ENCODE measurements around the gene SRSF7.
A peak's percentile ranks its signal among the peaks of the same experiment; 100 is the strongest.
"Not testable (repeated sequence)": the region's sequence is repeated elsewhere in the genome, so short reads cannot be mapped to it uniquely, and the experiment has no call there.

Gene SRSF7

GRCh38 chr2:38783586-38783985, 32.4 kb upstream of the SRSF7 start:
- Histone ChIP-seq H3K9me3 (ENCODE audit: control insufficient read depth, insufficient read depth, low read length) (no peaks in the 10 kb centered on the region), H3K36me3 (ENCODE audit: control insufficient read depth, insufficient read depth, low read length) (peaks cover 9% of the 10 kb centered on the region), H3K27me3 (ENCODE audit: control insufficient read depth, insufficient read depth, low read length) (no peaks in the 10 kb centered on the region), H3K27ac (ENCODE audit: low read depth, low read length) (no peak overlapping the region), H3K4me1 (ENCODE audit: control insufficient read depth, insufficient read depth, low read length) (no peaks in the 10 kb centered on the region), H3K4me3 (ENCODE audit: low read depth, low read length) (no peak overlapping the region), H3K9ac (ENCODE audit: low read depth, low read length) (no peak overlapping the region)

GRCh38 chr2:38778687-38779082, 27.5 kb upstream of the SRSF7 start:
- Histone ChIP-seq H3K4me3 (ENCODE audit: low read depth, low read length) (peak overlapping the region; percentile 80), H3K9ac (ENCODE audit: low read depth, low read length) (peak overlapping the region; percentile 71), H3K27ac (ENCODE audit: low read depth, low read length) (peak overlapping the region; percentile 48)

GRCh38 chr2:38776531-38776930, 25.4 kb upstream of the SRSF7 start:
- Histone ChIP-seq H3K27ac (ENCODE audit: low read depth, low read length) (no peak overlapping the region), H3K9me3 (ENCODE audit: control insufficient read depth, insufficient read depth, low read length) (no peaks in the 10 kb centered on the region), H3K4me3 (ENCODE audit: low read depth, low read length) (no peak overlapping the region), H3K27me3 (ENCODE audit: control insufficient read depth, insufficient read depth, low read length) (no peaks in the 10 kb centered on the region), H3K4me1 (ENCODE audit: control insufficient read depth, insufficient read depth, low read length) (no peaks in the 10 kb centered on the region), H3K9ac (ENCODE audit: low read depth, low read length) (no peak overlapping the region), H3K36me3 (ENCODE audit: control insufficient read depth, insufficient read depth, low read length) (peaks cover 6% of the 10 kb centered on the region)

More at GRCh38 chr2:38778687-38779082, 27.5 kb upstream of the SRSF7 start:
- H3K9me3 ChIP-seq (ENCODE audit: control insufficient read depth, insufficient read depth, low read length): no peaks in the 10 kb centered on the region
- no peaks in the 10 kb centered on the region for H3K27me3 ChIP-seq (ENCODE audit: control insufficient read depth, insufficient read depth, low read length)
- H3K36me3 ChIP-seq (ENCODE audit: control insufficient read depth, insufficient read depth, low read length): peaks cover 9% of the 10 kb centered on the region
- no peaks in the 10 kb centered on the region for H3K4me1 ChIP-seq (ENCODE audit: control insufficient read depth, insufficient read depth, low read length)

GRCh38 chr2:38775921-38776225, 24.7 kb upstream of the SRSF7 start:
- Histone ChIP-seq H3K36me3 (ENCODE audit: control insufficient read depth, insufficient read depth, low read length) (no peaks in the 10 kb centered on the region), H3K27me3 (ENCODE audit: control insufficient read depth, insufficient read depth, low read length) (no peaks in the 10 kb centered on the region), H3K27ac (ENCODE audit: low read depth, low read length) (no peak overlapping the region), H3K9ac (ENCODE audit: low read depth, low read length) (no peak overlapping the region), H3K9me3 (ENCODE audit: control insufficient read depth, insufficient read depth, low read length) (no peaks in the 10 kb centered on the region), H3K4me3 (ENCODE audit: low read depth, low read length) (no peak overlapping the region), H3K4me1 (ENCODE audit: control insufficient read depth, insufficient read depth, low read length) (no peaks in the 10 kb centered on the region)

- H3K9ac ChIP-seq (ENCODE audit: low read depth, low read length): no peak overlapping the region
Measured at GRCh38 chr2:38775097-38775920, 24.1 kb upstream of the SRSF7 start.

GRCh38 chr2:38771632-38772031, 20.5 kb upstream of the SRSF7 start:
- Histone ChIP-seq H3K27me3 (ENCODE audit: control insufficient read depth, insufficient read depth, low read length) (no peaks in the 10 kb centered on the region), H3K4me1 (ENCODE audit: control insufficient read depth, insufficient read depth, low read length) (no peaks in the 10 kb centered on the region), H3K4me3 (ENCODE audit: low read depth, low read length) (no peak overlapping the region), H3K9me3 (ENCODE audit: control insufficient read depth, insufficient read depth, low read length) (no peaks in the 10 kb centered on the region), H3K36me3 (ENCODE audit: control insufficient read depth, insufficient read depth, low read length) (no peaks in the 10 kb centered on the region), H3K9ac (ENCODE audit: low read depth, low read length) (no peak overlapping the region), H3K27ac (ENCODE audit: low read depth, low read length) (no peak overlapping the region)

More at GRCh38 chr2:38775097-38775920, 24.1 kb upstream of the SRSF7 start:
- H3K9me3 ChIP-seq (ENCODE audit: control insufficient read depth, insufficient read depth, low read length): no peaks in the 10 kb centered on the region
- H3K36me3 ChIP-seq (ENCODE audit: control insufficient read depth, insufficient read depth, low read length): no peaks in the 10 kb centered on the region
- H3K4me1 ChIP-seq (ENCODE audit: control insufficient read depth, insufficient read depth, low read length): no peaks in the 10 kb centered on the region
- H3K4me3 ChIP-seq (ENCODE audit: low read depth, low read length): no peak overlapping the region
- no peak overlapping the region for H3K27ac ChIP-seq (ENCODE audit: low read depth, low read length)
- no peaks in the 10 kb centered on the region for H3K27me3 ChIP-seq (ENCODE audit: control insufficient read depth, insufficient read depth, low read length)

GRCh38 chr2:38765551-38765950, 14.4 kb upstream of the SRSF7 start:
- Histone ChIP-seq H3K4me1 (ENCODE audit: control insufficient read depth, insufficient read depth, low read length) (no peaks in the 10 kb centered on the region), H3K36me3 (ENCODE audit: control insufficient read depth, insufficient read depth, low read length) (no peaks in the 10 kb centered on the region), H3K27me3 (ENCODE audit: control insufficient read depth, insufficient read depth, low read length) (no peaks in the 10 kb centered on the region), H3K9me3 (ENCODE audit: control insufficient read depth, insufficient read depth, low read length) (no peaks in the 10 kb centered on the region), H3K9ac (ENCODE audit: low read depth, low read length) (no peak overlapping the region), H3K27ac (ENCODE audit: low read depth, low read length) (no peak overlapping the region), H3K4me3 (ENCODE audit: low read depth, low read length) (no peak overlapping the region)

- Histone ChIP-seq H3K4me1 (ENCODE audit: control insufficient read depth, insufficient read depth, low read length) (no peaks in the 10 kb centered on the region), H3K36me3 (ENCODE audit: control insufficient read depth, insufficient read depth, low read length) (no peaks in the 10 kb centered on the region), H3K4me3 (ENCODE audit: low read depth, low read length) (no peak overlapping the region), H3K27ac (ENCODE audit: low read depth, low read length) (no peak overlapping the region), H3K27me3 (ENCODE audit: control insufficient read depth, insufficient read depth, low read length) (no peaks in the 10 kb centered on the region), H3K9me3 (ENCODE audit: control insufficient read depth, insufficient read depth, low read length) (no peaks in the 10 kb centered on the region), H3K9ac (ENCODE audit: low read depth, low read length) (no peak overlapping the region)
Measured at GRCh38 chr2:38765149-38765548, 14.0 kb upstream of the SRSF7 start.

- Histone ChIP-seq H3K27ac (ENCODE audit: low read depth, low read length) (no peak overlapping the region), H3K4me1 (ENCODE audit: control insufficient read depth, insufficient read depth, low read length) (no peaks in the 10 kb centered on the region), H3K9me3 (ENCODE audit: control insufficient read depth, insufficient read depth, low read length) (no peaks in the 10 kb centered on the region), H3K9ac (ENCODE audit: low read depth, low read length) (no peak overlapping the region), H3K27me3 (ENCODE audit: control insufficient read depth, insufficient read depth, low read length) (no peaks in the 10 kb centered on the region), H3K36me3 (ENCODE audit: control insufficient read depth, insufficient read depth, low read length) (no peaks in the 10 kb centered on the region), H3K4me3 (ENCODE audit: low read depth, low read length) (no peak overlapping the region)
Measured at GRCh38 chr2:38763728-38764127, 12.6 kb upstream of the SRSF7 start.

- no peak overlapping the region for H3K27ac ChIP-seq (ENCODE audit: low read depth, low read length)
- no peaks in the 10 kb centered on the region for H3K4me1 ChIP-seq (ENCODE audit: control insufficient read depth, insufficient read depth, low read length)
- H3K9ac ChIP-seq (ENCODE audit: low read depth, low read length): no peak overlapping the region
- H3K36me3 ChIP-seq (ENCODE audit: control insufficient read depth, insufficient read depth, low read length): no peaks in the 10 kb centered on the region
- no peaks in the 10 kb centered on the region for H3K9me3 ChIP-seq (ENCODE audit: control insufficient read depth, insufficient read depth, low read length)
- no peak overlapping the region for H3K4me3 ChIP-seq (ENCODE audit: low read depth, low read length)
- H3K27me3 ChIP-seq (ENCODE audit: control insufficient read depth, insufficient read depth, low read length): no peaks in the 10 kb centered on the region
Measured at GRCh38 chr2:38763228-38763627, 12.1 kb upstream of the SRSF7 start.

GRCh38 chr2:38755891-38756290, 4.7 kb upstream of the SRSF7 start:
- H3K4me3 ChIP-seq (ENCODE audit: low read depth, low read length); H3K9me3 ChIP-seq (ENCODE audit: control insufficient read depth, insufficient read depth, low read length); H3K4me1 ChIP-seq (ENCODE audit: control insufficient read depth, insufficient read depth, low read length): not testable (repeated sequence)

More at GRCh38 chr2:38755891-38756290, 4.7 kb upstream of the SRSF7 start:
- H3K27me3 ChIP-seq (ENCODE audit: control insufficient read depth, insufficient read depth, low read length); H3K36me3 ChIP-seq (ENCODE audit: control insufficient read depth, insufficient read depth, low read length); H3K9ac ChIP-seq (ENCODE audit: low read depth, low read length); H3K27ac ChIP-seq (ENCODE audit: low read depth, low read length): not testable (repeated sequence)
